ENCODE measurements around the gene PITPNM1.

GRCh38 chr11:67541198-67541597, 36.0 kb upstream of the PITPNM1 start:
- TF ChIP-seq CTCF (conservative IDR thresholded peaks at IDR 0.05; ENCODE audit: low read length) (peak; percentile 29), EZH2phosphoT487 (IDR thresholded peaks at IDR 0.05; ENCODE audit: borderline replicate concordance) (no peak)

Measured in Loucy (cell line).